Measurements from ENCODE around the gene FBXL17. TPM values are rescaled to one million over a fixed set of nuclear protein-coding genes. Genes with fewer than 3 reads are reported as not detected.

Gene FBXL17
- polyA plus RNA-seq = 8.5 and 8.6 TPM in 2 replicates

DNA sequence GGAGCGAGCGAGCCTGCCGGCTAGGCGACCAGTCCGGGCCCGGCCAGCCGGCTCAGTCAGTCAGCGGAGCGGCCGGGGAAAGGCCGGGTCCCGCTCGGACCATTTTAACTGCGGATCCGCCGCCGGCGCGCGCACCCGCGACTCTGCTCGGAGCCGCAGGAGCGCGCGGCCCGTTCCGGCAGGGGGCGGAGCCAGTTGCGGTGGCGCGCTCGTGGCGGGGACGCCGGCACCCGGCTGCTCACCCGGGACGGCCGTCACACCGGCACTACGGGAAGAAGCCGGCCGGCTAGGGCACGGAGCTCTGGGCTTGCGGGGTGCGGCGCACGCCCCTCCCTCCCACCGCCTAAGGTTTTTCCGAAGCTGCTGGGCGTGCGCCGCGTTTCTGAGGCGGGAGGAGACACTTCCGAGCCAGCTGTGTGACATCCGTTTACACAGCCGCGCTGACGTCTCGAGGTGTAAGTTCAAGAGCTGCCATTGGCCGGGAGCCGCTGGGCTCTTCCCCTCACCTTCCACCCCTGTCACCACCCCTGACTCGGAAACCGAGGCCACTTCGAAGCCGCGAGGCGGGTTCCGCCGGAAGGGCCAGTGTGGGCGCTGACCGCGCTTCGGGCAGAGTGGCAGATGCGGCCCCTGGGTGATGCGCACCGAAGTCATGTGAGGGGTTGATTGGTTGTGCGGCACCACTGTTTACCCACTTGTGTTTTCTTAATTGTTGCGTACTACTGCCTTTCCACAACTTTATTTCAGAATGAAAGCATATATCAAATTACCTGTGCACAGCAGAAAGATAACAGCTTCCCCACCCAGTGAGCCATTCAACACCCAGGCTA, at the start of gene FBXL17:
Gene FBXL17 (minus strand): TSS at position 145 of the 830 bp plus-strand sequence.

